ENCODE results near the gene CASZ1.

DNA sequence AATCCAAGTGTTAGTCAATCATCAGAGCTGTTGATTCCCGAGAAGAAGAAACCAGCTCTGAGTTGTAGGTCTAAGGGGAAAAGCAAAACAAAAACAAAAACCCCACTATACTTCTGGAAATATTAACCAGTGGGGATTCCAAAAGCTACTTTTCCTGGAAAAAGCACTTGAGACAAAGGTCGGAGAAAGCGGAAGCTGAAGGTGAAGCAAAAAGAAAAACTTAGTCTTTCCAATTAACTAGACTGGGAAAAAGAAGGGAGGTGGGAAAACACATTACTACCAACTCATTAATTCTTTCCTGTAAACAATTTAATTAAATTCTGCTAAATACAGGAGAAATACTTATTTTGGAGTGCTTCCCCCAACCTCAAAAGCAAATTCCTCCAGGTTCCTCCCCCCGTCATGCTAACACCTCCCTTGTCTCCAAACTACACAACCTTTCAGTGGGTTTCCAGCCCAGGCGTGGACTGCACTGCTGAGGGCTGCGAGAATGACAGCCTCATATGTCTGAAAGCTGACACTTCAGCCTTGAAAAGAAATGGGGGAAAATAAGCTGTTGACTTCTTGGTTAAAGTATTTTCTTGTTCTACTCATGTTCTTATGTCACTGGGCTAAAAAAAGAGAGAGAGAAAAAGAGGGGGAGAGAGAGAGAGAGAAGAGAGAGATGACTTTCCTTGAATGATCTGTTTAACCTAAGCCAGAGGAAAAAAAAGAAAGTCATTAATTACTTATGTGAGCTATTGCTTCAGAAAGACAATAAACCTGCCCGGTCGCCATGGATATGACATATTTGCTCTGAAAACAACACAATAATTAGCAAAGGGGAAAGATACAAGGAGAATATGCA is 5.1 kb downstream of the CASZ1 start:
- TF ChIP-seq YY1 (IDR thresholded peaks at IDR 0.05; ENCODE audit: insufficient read depth, insufficient read length) (no peak), SUZ12 (IDR thresholded peaks at IDR 0.05; ENCODE audit: extremely low read depth, insufficient read depth, insufficient read length) (no peak)
